Measurements from ENCODE around the gene LSG1.

DNA sequence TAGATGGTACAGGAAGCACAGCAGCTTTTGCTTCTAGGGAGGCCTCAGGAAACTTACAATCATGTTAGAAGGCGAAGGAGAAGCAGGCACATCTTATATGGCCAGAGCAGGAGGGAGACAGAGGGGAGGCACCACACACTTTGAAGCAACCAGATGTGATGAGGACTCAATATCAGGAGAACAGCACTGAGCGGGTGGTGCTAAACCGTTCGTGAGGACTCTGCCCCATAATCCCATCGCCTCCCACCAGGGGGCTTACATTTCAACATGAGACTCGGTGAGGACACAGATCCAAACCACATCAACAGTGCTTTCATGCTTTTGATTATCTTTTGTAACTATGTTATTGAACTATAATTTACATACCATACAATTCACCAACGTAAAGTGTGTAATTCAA is 31.2 kb downstream of the LSG1 start:
- TF ChIP-seq, protein P1, sequence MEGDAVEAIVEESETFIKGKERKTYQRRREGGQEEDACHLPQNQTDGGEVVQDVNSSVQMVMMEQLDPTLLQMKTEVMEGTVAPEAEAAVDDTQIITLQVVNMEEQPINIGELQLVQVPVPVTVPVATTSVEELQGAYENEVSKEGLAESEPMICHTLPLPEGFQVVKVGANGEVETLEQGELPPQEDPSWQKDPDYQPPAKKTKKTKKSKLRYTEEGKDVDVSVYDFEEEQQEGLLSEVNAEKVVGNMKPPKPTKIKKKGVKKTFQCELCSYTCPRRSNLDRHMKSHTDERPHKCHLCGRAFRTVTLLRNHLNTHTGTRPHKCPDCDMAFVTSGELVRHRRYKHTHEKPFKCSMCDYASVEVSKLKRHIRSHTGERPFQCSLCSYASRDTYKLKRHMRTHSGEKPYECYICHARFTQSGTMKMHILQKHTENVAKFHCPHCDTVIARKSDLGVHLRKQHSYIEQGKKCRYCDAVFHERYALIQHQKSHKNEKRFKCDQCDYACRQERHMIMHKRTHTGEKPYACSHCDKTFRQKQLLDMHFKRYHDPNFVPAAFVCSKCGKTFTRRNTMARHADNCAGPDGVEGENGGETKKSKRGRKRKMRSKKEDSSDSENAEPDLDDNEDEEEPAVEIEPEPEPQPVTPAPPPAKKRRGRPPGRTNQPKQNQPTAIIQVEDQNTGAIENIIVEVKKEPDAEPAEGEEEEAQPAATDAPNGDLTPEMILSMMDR (conservative IDR thresholded peaks at IDR 0.05; ENCODE audit: low read depth, low read length), result peak; percentile 51
- no peak for TF ChIP-seq EZH2 (IDR thresholded peaks at IDR 0.05; ENCODE audit: borderline replicate concordance, low read depth, low read length, poor library complexity, severe bottlenecking)
